ENCODE measurements around the gene RNF13.

RNF13 gene

DNA sequence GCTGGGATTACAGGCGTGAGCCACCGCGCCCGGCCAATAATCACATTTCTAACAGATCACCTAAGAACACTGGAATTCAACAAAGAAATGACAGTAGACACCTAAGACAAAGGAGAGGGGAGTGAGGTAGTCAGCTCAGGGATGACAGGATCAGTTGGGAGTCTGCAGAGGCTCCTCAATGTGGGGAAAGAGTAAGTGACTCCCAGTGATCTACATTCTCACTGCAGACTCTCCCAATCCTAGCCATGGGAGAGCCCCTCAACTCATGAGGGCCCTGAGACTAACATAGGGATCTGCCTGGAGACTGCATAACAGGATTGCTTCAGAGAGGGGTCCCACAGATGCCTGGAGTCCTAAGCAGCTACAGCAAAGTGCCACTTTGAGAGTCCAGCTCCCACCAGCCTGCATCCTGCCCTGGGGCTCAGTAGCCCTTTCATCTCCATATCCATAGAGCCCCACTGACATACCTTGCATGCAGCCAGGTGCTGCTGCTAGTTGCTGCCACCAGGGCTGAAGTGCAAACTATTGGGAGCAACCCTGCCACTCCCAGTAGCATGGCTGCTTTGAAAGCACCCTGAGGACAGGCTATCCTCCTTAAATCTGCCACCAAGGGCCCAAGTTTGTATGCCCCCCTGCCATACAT lies 179.5 kb downstream of the RNF13 start:
- no peak for DNase-seq (ENCODE audit: low read depth in 2 of 2)

DNA sequence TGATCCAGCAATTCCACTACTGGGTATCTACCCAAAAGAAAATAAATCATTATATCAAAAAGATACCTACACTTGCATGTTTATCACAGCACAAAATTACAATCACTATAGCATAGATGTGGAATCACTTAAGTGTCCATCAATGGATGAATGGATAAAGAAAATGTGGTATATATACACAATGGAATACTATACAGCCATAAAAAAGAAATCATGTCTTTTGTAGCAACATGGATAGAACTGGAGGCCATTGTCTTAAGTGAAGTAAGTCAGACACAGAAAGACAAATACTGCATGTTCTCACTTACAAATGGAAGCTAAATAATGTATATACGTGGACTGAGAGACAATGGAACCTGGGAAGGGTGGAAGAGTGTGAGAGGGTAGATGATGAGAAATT lies 185.9 kb downstream of the RNF13 start:
- no peak for DNase-seq (ENCODE audit: low read depth in 2 of 2)

DNA sequence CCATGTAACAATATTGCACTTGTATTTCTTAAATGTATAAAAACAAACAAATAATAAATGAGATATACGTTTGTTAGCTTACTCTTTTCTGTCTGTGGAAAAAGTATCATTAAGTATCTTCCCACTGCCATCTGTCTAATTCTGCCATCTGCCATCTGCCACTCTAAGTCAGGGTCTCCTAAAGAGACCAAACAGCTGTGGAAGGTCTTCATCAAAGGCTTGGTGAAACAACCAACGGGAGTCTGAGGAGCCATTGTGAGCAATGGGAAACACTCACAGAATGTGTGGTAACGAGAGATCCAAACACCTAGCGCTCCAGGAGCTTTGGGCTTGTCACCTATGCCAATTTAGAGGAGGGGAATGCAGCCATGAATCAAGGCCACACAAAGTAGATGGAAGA lies 186.4 kb downstream of the RNF13 start:
- no peak for DNase-seq (ENCODE audit: low read depth in 2 of 2)

DNA sequence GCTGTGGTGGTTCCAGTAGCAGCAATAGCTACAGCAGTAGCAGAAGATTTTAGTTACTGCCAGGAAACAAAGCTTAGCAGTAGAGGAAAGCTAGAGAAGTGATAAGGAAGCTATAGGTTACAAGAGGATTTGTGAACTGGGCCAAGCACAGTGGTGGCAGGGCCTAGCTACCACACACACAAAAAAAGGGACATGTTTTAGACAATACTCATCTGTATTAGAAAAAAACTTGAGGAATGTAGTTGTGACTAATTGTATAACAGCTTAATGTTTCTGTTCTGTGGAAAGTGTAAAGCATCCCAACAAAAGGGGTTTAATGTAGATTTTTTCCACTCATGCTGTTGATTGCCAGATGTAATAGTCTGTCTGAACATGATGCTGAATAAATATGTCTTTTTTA lies 187.6 kb downstream of the RNF13 start:
- no peak for DNase-seq (ENCODE audit: low read depth in 2 of 2)

DNA sequence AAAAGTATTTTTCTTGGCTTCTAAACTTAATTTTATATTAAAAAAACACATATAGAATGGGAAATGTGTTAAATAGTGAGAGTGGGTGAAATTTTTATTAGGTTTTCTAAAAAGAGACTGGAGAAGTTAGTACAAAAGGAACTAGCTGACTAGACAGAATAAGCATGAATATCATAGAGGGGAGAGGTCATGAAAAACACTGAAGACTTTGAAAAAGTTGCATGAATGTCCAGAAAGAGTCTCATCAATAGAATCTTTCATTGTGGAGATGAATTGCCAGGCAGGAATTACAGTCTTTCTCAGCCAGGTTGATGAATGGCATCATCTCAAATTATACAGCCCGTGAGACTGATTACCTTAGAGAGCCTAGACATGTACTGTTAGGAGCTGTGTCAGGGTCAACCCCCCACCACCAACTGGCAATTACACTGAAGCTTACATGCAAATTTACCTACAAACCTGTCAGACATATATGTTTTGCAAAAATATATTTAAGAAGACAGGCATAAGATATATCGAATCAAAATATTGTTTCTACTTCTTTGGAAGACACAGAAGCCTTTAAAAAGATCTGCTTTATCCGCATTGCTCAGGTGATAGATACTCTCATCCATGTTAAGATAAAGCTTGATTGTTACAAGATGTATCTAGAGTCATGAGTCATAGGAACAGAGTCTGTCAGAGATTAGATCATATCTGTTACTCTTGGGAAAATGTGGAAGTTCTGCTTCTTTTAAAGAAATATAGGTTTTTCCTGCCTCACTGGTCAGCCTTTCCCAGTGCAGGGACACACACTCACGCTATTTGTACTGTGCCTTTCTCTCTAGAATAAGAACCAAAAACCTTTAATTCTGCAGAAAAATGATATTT lies 192.5 kb downstream of the RNF13 start:
- DNase-seq (ENCODE audit: low read depth in 2 of 2) = no peak

DNA sequence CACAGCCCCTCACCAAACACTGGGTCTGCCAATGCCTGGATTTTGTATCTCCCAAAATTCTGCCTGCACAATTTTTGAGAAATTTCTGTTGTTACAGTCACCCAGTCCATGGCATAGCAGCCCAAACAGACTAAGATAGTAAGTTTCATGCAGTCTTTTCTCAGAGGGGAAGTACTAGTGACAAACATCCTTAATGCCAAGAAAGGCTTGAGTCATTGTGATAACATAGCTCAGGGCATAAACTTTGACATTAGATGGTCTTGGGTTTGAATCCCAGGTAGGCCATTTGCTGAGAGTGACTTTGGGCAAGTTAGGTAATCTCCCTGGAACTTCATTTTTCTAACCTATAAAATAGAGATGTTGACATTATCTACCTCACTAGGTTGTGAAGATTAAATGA lies 193.8 kb downstream of the RNF13 start:
- no peak for DNase-seq (ENCODE audit: low read depth in 2 of 2)
